ENCODE measurements around the gene CCDC182. TPM values are rescaled to one million over a fixed set of nuclear protein-coding genes. Genes with fewer than 3 reads are reported as not detected.

CCDC182 gene
- polyA plus RNA-seq, 6 donors from 2014 or later, result not detected

- H3K4me3 Mint-ChIP-seq, result no peak overlapping the region
- no peak overlapping the region for H3K27ac Mint-ChIP-seq
- ATAC-seq (ENCODE audit: low read depth in 2 of 2), result no peak
- H3K27me3 Mint-ChIP-seq, result peaks cover 26 to 52% (median 27%) of the 10 kb centered on the region in 3 donors
- DNase-seq, result no peak
- no peaks in the 10 kb centered on the region for H3K36me3 Mint-ChIP-seq
- no peaks in the 10 kb centered on the region for H3K4me1 Mint-ChIP-seq
- H3K9me3 Mint-ChIP-seq, result no peaks in the 10 kb centered on the region
Measured at GRCh38 chr17:57773557-57773956, 28.5 kb upstream of the CCDC182 start.

GRCh38 chr17:57772774-57773173 is 27.7 kb upstream of the CCDC182 start:
- peaks cover 26 to 56% (median 27%) of the 10 kb centered on the region in 3 donors for H3K27me3 Mint-ChIP-seq
- ATAC-seq (ENCODE audit: low read depth in 2 of 2), result no peak
- H3K9me3 Mint-ChIP-seq, result no peaks in the 10 kb centered on the region
- H3K4me3 Mint-ChIP-seq, result no peak overlapping the region
- H3K36me3 Mint-ChIP-seq, result no peaks in the 10 kb centered on the region
- DNase-seq, result no peak
- H3K27ac Mint-ChIP-seq, result no peak overlapping the region
- H3K4me1 Mint-ChIP-seq, result no peaks in the 10 kb centered on the region

GRCh38 chr17:57767561-57767960 is 22.5 kb upstream of the CCDC182 start:
- no peak overlapping the region for H3K4me3 Mint-ChIP-seq
- ATAC-seq (ENCODE audit: low read depth in 2 of 2) (no peak), DNase-seq (no peak)
- H3K4me1 Mint-ChIP-seq, result no peaks in the 10 kb centered on the region
- peaks cover 5 to 32% (median 13%) of the 10 kb centered on the region in 3 donors for H3K27me3 Mint-ChIP-seq
- H3K36me3 Mint-ChIP-seq, result no peaks in the 10 kb centered on the region
- H3K9me3 Mint-ChIP-seq, result no peaks in the 10 kb centered on the region
- no peak overlapping the region for H3K27ac Mint-ChIP-seq

GRCh38 chr17:57766318-57766943 is 21.3 kb upstream of the CCDC182 start:
- Mint-ChIP-seq H3K27ac (peak overlapping the region in 1 of 6 donors; percentile 63), H3K4me3 (no peak overlapping the region), H3K27me3 (peaks cover 5 to 27% (median 8%) of the 10 kb centered on the region in 3 donors), H3K9me3 (no peaks in the 10 kb centered on the region), H3K36me3 (no peaks in the 10 kb centered on the region), H3K4me1 (no peaks in the 10 kb centered on the region)
- no peak for DNase-seq
- no peak for ATAC-seq (ENCODE audit: low read depth in 2 of 2)

GRCh38 chr17:57762452-57763395 is 17.6 kb upstream of the CCDC182 start:
- no peak overlapping the region for H3K4me3 Mint-ChIP-seq
- no peak overlapping the region for H3K27ac Mint-ChIP-seq
- H3K4me1 Mint-ChIP-seq, result no peaks in the 10 kb centered on the region
- peaks cover 5 to 14% (median 8%) of the 10 kb centered on the region in 3 donors for H3K27me3 Mint-ChIP-seq
- no peaks in the 10 kb centered on the region for H3K36me3 Mint-ChIP-seq
- ATAC-seq (ENCODE audit: low read depth in 2 of 2), result no peak
- DNase-seq, result no peak
- H3K9me3 Mint-ChIP-seq, result no peaks in the 10 kb centered on the region

- Mint-ChIP-seq H3K4me1 (no peaks in the 10 kb centered on the region), H3K4me3 (no peak overlapping the region)
- no peak for DNase-seq
Measured at GRCh38 chr17:57761887-57762286, 16.8 kb upstream of the CCDC182 start.

GRCh38 chr17:57760046-57760445 is 14.9 kb upstream of the CCDC182 start:
- Mint-ChIP-seq H3K27me3 (peaks cover 0 to 9% (median 8%) of the 10 kb centered on the region in 3 donors), H3K9me3 (no peaks in the 10 kb centered on the region)

More at GRCh38 chr17:57761887-57762286, 16.8 kb upstream of the CCDC182 start:
- Mint-ChIP-seq H3K27me3 (peaks cover 5 to 9% (median 8%) of the 10 kb centered on the region in 3 donors), H3K36me3 (no peaks in the 10 kb centered on the region), H3K27ac (no peak overlapping the region), H3K9me3 (no peaks in the 10 kb centered on the region)
- ATAC-seq (ENCODE audit: low read depth in 2 of 2), result no peak

GRCh38 chr17:57758654-57759053 is 13.6 kb upstream of the CCDC182 start:
- no peak for ATAC-seq (ENCODE audit: low read depth in 2 of 2)
- Mint-ChIP-seq H3K4me1 (no peaks in the 10 kb centered on the region), H3K4me3 (no peak overlapping the region), H3K27me3 (peaks cover 0 to 9% (median 8%) of the 10 kb centered on the region in 3 donors), H3K36me3 (no peaks in the 10 kb centered on the region), H3K9me3 (no peaks in the 10 kb centered on the region), H3K27ac (no peak overlapping the region)
- no peak for DNase-seq

More at GRCh38 chr17:57760046-57760445, 14.9 kb upstream of the CCDC182 start:
- no peaks in the 10 kb centered on the region for H3K36me3 Mint-ChIP-seq
- no peak overlapping the region for H3K27ac Mint-ChIP-seq
- H3K4me3 Mint-ChIP-seq, result no peak overlapping the region
- DNase-seq, result no peak
- H3K4me1 Mint-ChIP-seq, result no peaks in the 10 kb centered on the region
- no peak for ATAC-seq (ENCODE audit: low read depth in 2 of 2)

GRCh38 chr17:57757735-57758134 is 12.6 kb upstream of the CCDC182 start:
- Mint-ChIP-seq H3K4me3 (no peak overlapping the region), H3K27me3 (peaks cover 0 to 8% (median 8%) of the 10 kb centered on the region in 3 donors), H3K4me1 (no peaks in the 10 kb centered on the region), H3K36me3 (no peaks in the 10 kb centered on the region), H3K9me3 (no peaks in the 10 kb centered on the region), H3K27ac (no peak overlapping the region)
- DNase-seq (no peak), ATAC-seq (ENCODE audit: low read depth in 2 of 2) (no peak)

- no peaks in the 10 kb centered on the region for H3K4me1 Mint-ChIP-seq
- DNase-seq (no peak), ATAC-seq (ENCODE audit: low read depth in 2 of 2) (no peak)
- H3K9me3 Mint-ChIP-seq, result no peaks in the 10 kb centered on the region
- no peak overlapping the region for H3K27ac Mint-ChIP-seq
- peak overlapping the region in 1 of 8 donors; percentile 77 for H3K4me3 Mint-ChIP-seq
- H3K36me3 Mint-ChIP-seq, result no peaks in the 10 kb centered on the region
- peaks cover 0 to 2% (median under 1%) of the 10 kb centered on the region in 3 donors for H3K27me3 Mint-ChIP-seq
Measured at GRCh38 chr17:57756951-57757350, 11.9 kb upstream of the CCDC182 start.

- H3K36me3 Mint-ChIP-seq, result no peaks in the 10 kb centered on the region
- no peaks in the 10 kb centered on the region for H3K27me3 Mint-ChIP-seq
- no peaks in the 10 kb centered on the region for H3K9me3 Mint-ChIP-seq
- ATAC-seq (ENCODE audit: low read depth in 2 of 2), result no peak
- H3K27ac Mint-ChIP-seq, result no peak overlapping the region
- DNase-seq, result no peak
- no peaks in the 10 kb centered on the region for H3K4me1 Mint-ChIP-seq
- H3K4me3 Mint-ChIP-seq, result no peak overlapping the region
Measured at GRCh38 chr17:57755480-57756070, 10.5 kb upstream of the CCDC182 start.

GRCh38 chr17:57752031-57752905 is 7.2 kb upstream of the CCDC182 start:
- peaks cover 3 to 7% (median 4%) of the 10 kb centered on the region in 3 donors for H3K4me1 Mint-ChIP-seq
- H3K9me3 Mint-ChIP-seq, result no peaks in the 10 kb centered on the region
- DNase-seq (no peak), ATAC-seq (ENCODE audit: low read depth in 2 of 2) (no peak)
- H3K4me3 Mint-ChIP-seq, result no peak overlapping the region
- H3K36me3 Mint-ChIP-seq, result no peaks in the 10 kb centered on the region
- H3K27me3 Mint-ChIP-seq, result peaks cover 3 to 16% (median 8%) of the 10 kb centered on the region in 3 donors
- H3K27ac Mint-ChIP-seq, result no peak overlapping the region

All from naive B cell (primary cell).